GM19397 (cell line): ENCODE data around the gene SNX1.
"Not testable (repeated sequence)": the region's sequence is repeated elsewhere in the genome, so short reads cannot be mapped to it uniquely, and the experiment has no call there.

Experiments
- ATAC-seq: cut with Tn5 transposase; IDR thresholded peaks from one replicate; pipeline ENCODE4 v1.9.1; 2021; ENCODE audit warnings: mild to moderate bottlenecking, moderate library complexity; ENCODE audit not compliant: unreplicated experiment

SNX1 gene

GRCh38 chr15:64112073-64112772 is 16.4 kb downstream of the SNX1 start:
- ATAC-seq = no peak

GRCh38 chr15:64112904-64113303 is 17.1 kb downstream of the SNX1 start:
- no peak for ATAC-seq

GRCh38 chr15:64117759-64118487 is 22.1 kb downstream of the SNX1 start:
- no peak for ATAC-seq

- ATAC-seq = not testable (repeated sequence)
These were observed 24.5 kb downstream of the SNX1 start for GRCh38 chr15:64120322-64120721.

GRCh38 chr15:64121614-64122013 is 25.8 kb downstream of the SNX1 start:
- ATAC-seq = no peak

- ATAC-seq = no peak
These were observed 26.7 kb downstream of the SNX1 start for GRCh38 chr15:64122444-64122843.

GRCh38 chr15:64122936-64123351 is 27.2 kb downstream of the SNX1 start:
- ATAC-seq = no peak

GRCh38 chr15:64125978-64126377 is 30.2 kb downstream of the SNX1 start:
- ATAC-seq = no peak

- no peak for ATAC-seq
These were observed 31.9 kb downstream of the SNX1 start for GRCh38 chr15:64127521-64128270.

- no peak for ATAC-seq
These were observed 34.4 kb downstream of the SNX1 start for GRCh38 chr15:64130159-64130558.

GRCh38 chr15:64131547-64131946 is 35.8 kb downstream of the SNX1 start:
- ATAC-seq = no peak

GRCh38 chr15:64132217-64132616 is 36.4 kb downstream of the SNX1 start:
- ATAC-seq = no peak

GRCh38 chr15:64133623-64134344 is 38.0 kb downstream of the SNX1 start:
- no peak for ATAC-seq

GRCh38 chr15:64134345-64134829 is 38.6 kb downstream of the SNX1 start:
- no peak for ATAC-seq

- no peak for ATAC-seq
These were observed 40.6 kb downstream of the SNX1 start for GRCh38 chr15:64136347-64136746.

- no peak for ATAC-seq
These were observed 41.5 kb downstream of the SNX1 start for GRCh38 chr15:64137226-64137833.

GRCh38 chr15:64138331-64138941 is 42.7 kb downstream of the SNX1 start:
- ATAC-seq = no peak

- no peak for ATAC-seq
These were observed 46.2 kb downstream of the SNX1 start for GRCh38 chr15:64141798-64142512.

- ATAC-seq = no peak
These were observed 47.5 kb downstream of the SNX1 start for GRCh38 chr15:64143276-64143675.
